ENCODE measurements around the gene DLST.

Gene DLST

DNA sequence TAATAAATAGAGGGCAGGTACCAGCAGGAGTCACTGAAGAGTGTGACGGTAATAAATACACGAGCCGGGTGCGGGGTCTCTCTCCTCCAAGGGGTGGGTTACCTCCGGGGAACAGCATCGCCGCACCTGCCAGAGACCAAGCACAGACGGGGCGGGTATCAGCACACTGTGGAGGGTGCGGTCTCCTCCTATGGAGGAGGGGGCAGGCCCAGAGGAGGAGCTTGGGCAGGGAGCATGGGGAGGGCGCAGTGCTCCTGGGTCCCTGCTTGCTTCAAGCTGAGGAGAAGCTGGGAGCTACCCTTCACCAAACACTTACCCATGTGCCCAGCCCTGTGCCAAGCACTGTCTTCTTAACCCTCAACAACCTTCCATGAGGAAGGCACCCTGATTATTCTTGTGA lies 60.9 kb downstream of the DLST start:
- peak; percentile 14 for DNase-seq

DNA sequence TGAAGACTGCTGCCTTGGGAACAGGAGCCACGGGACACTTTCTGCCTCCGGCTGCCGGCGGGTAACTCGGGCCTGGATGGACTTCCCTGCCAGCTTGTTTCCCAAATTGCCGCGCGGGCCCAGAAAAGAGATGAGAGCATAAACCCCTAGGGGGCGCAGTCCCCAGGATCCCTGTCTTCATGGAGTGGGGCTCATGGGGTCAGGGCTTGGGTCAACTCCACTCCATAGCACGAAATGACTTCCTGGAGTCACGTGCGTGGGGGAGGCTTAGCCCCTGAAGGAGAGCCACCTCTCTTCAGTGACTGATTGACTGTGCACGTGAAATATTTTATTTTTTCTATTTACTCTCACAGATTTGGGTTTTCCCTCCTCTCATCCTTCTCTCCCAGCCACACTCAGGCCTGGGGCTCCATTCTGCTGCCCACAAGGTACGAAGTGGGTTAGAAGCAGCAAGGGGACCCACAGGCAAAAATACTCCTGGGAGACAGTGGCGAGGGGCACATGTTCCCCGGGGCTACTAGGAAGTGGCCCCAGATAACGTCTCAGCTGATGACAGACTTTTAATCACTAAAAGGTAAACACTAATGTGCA lies 63.6 kb downstream of the DLST start:
- no peak for DNase-seq

DNA sequence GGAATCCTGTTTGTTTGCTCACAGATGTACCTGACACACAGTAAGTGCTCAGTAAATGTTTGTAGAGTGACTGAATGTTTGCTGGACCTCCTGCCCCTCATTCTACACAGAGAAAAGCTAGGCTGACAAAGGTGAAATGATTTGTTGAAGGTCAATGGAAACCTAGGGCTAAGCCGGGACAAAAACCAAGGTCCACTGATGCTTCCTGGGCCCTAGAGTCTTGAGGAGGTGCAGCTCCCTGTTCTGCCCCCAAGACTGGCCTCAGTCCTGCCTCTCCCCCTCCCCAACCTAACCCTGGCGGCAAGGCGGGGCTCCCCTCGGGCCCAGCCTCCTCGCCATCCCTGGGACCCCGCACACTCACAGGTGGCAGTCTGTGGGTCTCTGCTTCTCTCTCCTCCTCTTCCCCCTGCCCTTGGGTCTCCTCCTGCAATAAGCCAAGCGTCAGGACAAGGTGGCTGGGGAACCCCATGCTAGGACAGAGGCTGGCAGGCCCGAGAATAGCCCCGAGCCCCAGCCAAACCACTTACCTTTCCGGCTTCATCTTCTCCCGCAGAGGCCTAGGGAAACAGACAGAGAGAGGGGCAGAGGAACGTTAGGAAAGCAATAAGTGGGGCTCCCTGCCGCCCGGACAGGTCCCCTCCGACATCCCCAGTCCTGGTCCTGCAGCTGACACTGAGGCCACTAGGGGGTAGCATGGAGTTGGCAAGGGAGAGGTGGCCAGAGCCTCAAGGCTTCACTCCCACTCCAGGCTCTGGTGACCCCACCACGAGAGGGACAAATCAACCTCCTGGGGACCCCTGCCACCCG lies 64.3 kb downstream of the DLST start:
- DNase-seq, result peak; percentile 66

DNA sequence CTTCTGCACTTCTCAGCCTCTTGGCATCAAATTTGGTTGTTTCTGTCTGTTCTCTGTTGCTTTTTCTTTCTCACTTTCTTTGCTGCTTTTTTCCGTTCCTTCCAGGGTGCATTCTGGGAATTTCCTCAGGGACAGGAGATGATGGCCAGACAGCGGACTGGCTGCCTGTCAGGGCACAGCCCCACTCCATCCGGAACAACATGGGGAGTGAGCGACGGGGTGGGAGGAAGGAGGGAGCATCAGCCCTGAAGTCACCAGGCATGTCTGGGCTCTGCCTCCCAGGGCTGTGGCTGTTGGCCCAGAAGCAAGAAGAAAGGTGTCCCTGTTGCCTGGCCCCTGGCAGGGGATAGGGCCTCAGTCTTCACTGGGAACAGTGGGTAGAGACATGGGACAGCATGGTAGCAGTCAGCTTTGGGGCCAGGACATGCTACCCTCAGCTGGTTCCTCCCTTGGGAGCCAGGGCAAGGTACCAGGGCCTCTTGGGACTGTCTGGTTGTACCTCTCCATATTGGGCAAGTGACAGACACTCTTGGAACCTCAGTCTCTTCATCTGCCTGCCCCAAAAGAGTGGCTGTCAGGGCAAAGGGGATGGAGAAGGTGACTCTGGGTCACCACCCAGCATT lies 65.1 kb downstream of the DLST start:
- DNase-seq, result no peak

DNA sequence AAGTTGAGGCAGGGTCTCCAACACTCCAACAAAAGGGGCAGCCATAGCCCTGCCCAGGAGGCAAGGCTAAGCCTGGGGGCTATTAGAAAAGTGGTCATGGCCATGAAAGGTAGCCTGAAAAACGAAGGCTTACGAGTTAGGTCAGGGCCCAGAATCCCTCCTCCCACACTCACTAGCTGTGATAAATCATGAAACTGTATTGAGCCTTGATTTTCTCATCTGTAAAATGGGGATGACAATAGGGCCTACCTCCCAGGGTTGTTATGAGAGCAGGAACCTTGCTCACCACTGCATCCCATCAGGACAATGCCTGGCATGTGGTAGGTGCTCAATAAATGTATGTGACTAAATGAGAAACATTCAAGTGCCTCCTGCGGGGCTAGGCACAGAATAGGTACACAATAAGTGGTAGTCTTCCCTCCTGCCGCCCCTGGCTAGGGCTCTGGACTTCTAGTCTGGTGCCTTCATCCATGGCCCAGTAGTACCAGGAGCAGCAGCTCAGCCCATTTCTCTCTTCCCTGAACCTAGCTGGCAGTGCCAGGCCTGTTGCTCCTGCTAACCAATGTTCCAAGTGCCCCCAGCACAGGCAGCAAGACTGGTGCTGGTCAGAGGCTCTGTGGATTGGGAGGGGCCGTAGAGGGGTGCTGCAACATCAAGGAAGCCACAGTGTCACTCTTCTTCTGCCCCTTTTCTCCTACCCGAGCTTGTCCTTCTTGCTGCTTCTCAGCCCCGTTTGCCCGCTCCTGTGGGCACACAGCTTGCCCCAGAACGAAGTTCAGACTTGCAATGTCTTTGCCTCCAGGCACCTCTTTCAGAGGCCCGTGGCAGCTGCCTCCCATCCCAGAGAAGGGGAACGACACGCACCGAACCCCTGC lies 65.9 kb downstream of the DLST start:
- DNase-seq, result no peak

DNA sequence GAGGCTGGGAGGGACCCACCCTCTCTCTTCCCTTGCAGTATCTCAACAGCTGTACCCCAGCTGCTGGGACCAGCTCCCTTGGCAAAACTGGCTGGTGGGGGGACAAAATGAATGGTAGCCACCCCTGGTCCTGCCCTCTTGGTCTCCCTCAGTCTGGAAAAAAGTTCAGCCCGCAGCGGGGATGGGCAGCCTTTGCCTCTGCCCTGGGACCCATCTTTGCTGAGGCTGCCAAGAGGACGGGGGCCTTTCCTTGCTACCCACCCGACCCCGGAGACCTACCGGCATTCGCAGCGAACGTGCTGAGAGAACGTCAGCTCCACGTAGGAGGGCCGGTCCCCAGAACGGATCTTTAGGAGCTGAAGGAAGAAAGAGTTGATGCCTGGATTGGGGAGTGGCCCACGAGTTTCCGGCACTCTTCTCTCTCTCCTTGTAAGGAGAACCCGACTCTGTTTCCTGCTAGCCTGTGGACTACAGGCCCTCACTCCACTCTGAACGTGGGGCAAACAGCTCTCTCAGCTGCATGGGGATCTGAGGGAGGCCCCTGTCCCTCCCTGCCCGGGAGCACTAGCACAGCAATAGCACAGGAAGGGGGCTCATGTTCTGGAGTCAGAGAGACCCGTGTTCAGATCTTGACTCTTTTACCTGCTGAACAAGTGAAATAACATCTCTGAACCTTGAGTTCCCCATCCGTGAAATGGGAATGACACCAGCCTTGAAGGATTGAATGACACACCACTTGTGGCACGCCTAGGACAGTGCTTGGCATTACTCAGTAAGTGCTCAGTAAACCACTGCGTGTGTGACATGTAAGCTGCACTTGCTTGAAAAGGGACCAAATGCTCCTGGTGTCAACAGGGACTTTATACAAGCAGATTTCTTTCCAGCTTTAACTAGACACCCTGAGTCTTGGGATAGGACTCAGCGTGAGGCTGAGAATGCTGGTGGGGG lies 66.8 kb downstream of the DLST start:
- DNase-seq, result no peak

DNA sequence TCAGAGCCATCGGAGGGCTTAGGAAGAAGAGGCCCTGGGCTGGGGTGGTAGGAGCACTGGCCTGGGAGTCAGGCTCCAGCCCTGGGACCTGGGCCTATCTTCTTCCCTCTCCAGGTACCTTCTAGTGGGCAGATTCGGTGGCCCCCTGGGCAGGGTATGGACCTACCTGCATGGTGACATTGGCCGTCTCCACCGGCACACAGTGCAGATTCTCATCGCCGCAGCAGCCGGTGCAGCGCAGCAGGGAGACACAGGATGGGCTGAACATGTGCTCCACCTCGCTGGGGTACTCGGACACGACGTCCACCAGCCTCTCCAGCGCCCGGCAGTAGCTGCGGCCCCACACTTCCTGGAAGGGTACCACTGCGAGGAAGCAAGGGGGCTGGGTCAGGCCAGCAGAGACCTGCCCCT lies 67.5 kb downstream of the DLST start:
- DNase-seq, result no peak

DNA sequence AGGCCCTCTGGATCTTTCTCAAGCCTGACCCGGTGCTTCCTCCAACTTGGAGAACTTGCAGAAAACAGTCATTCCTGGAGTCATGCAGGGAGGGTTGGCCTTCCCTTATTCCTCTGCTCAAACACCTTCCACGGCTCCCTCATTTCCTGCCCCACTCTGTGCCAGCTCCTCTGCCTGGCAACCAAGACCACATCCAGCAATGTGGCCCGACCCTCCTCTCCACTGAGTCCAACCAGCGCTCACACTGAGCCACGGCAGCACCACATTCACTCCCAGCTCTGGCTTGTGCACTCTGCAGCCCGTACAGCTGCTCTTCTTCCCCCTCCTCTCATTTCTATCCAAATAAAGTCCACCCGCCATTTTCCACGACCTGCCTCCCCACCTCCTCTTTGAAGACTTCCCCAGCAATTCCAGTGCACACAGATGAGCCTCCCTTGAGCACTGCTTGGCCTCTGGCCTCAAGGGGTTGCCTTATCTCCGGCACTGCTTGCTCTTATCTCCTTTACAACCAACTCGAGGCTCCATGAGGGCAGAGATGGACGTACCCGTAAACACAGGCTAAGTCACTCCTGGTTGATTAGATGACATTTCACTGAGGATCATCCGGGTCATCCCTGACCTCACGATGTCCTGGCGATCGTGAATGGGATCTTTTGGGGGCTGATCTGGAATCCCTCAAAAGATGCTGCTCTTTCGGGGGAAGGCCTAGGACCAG lies 68.3 kb downstream of the DLST start:
- no peak for DNase-seq

DNA sequence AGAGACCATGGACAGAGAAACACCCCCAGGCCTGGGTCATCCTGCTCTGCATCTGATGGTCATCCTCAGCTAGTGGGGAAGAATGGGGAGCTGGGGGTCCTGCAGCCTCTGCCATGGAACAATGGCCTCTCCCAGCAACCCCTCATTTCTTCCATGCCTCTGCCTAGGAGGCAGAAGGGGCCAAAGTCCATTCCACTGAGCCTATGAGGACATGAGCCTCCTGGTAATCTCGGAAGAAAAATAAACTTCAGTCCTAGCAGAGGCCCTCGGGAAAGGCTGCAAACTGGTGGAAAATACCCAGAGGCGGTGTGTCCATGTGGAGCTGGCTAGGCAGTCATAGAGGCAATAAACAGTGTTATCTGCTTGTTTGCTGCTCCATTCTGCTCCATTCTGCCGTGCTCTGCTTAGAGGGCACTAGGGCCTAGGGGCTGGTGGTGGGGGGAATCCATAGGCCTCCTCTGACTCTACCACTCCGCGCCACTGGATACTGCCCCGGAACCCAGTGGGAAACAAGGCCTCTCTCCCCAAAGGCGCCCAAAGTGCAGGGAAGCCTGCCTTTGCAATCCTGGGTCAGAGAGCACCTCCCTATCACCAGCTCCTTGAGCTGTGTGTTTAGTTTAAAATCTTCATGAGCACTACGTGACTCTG lies 69.2 kb downstream of the DLST start:
- DNase-seq, result no peak

DNA sequence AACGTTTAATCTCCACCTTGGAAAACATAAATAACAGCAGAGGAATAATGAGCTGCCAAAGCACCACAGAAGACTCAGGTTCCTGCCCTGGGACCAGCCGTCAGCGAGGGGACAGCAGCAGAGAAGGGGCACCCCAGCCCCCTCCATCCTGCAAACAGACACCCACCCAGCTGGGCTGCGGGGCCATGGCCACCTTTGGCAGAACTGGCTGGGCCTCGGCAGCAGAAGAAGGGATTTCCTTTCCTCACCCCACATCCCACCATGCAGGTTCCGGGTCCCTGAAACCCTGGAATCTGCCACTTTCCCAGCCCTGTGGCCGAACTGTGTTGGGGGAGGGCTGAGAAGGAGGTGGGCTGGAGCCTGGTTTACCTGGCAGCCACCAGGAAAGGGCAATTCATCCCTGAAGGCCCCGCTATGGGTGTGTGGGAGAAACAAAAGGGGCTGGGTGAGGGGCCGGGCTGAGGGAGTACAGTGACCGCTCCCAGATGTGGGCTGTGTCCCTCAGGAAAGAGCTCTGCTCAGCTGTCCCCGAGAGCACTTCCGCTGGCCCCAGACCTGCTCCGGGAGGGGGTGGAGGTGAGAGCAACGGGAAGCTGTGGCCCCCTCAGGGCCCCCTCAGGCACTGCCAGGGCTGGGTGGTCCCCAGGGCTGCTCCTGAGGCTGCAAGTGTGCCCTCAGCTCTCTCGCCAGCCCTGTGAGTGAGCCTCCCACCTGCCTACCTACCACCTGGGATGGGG lies 69.9 kb downstream of the DLST start:
- DNase-seq, result no peak

DNA sequence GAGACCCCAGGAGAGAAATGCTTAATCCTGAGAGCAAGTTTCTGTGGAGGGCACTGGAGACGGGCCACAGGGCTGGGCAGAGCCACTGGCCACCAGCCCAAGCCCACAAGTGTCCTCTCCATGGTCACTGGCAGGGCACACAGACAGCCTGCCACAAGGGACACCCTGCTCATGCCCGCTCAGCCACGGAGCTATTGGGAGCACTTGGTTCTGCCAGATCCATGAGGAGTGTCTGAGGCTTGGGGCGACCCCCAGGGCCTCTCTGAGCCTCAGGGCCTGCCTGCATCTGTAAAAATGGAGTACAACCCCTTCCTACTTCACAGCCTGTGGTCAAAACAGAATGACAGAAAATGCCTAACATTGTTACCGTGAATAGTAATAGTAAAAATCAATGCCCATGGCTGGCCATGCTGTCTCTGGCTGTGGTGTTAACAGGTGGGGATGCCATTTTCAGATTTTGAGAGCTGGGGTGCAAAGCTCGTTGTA lies 70.5 kb downstream of the DLST start:
- DNase-seq, result no peak

DNA sequence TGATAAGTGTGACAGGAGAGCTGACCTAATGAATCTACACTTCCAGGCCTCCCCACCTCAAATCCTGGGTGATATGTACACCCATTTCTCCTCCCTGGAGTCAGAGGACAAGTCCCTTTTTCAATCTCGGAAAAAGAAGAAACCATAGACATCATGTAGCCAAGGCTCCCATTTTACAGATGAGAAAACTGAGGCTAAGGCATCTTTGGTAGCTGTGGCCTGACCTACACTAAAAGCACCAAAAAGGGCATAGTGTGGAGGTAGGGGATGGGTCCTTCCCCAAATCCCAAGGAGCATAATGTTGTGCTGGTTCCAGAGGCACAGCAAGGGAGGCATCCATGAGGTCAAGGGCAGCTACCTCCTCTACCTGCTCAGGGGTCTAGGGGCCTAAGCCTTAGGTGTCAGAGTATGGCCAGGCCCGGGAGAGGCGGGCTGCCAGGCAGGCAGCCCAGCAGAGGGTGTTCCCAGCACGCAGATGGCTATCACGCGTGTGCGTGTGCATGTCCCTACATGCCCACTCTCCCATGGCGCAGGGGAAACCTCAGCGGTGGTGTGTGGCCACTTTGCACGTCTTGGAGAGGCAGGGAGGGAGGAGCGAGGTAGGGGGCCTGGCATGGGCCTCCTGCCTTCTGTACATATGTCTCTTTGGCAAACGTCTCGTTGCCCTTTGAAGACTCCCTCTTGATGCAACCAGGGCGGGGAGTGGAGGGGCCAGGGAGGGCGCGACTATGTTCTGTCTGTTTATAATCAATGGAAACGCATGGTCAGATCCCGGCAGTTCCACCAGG lies 71.2 kb downstream of the DLST start:
- DNase-seq, result no peak
